GM12892 (cell line): Measurements from ENCODE around the gene ERBB2.
"Not testable (repeated sequence)": the region's sequence is repeated elsewhere in the genome, so short reads cannot be mapped to it uniquely, and the experiment has no call there.

Source experiments
- DNase-seq: peaks from one replicate; pipeline ENCODE4 v3.0.0; 2011; ENCODE audit not compliant: insufficient read length
- FAIRE-seq: peaks from 2 replicates; lab custom pipeline; 2011; peaks lifted over from hg19 to GRCh38; lab: Jason Lieb, UNC
- POLR2A ChIP-seq: IDR thresholded peaks from 2 replicates; pipeline ENCODE4 v1.6.1; 2011; ENCODE audit warnings: low read depth, low read length, control low read depth
- POLR2AphosphoS5 ChIP-seq: IDR thresholded peaks from 2 replicates; pipeline ENCODE4 v1.6.1; 2011; ENCODE audit warnings: low read depth, low read length, control low read depth
- TAF1 ChIP-seq: IDR thresholded peaks from 2 replicates; pipeline ENCODE4 v1.6.1; 2011; ENCODE audit warnings: low read depth, mild to moderate bottlenecking, control low read depth, low read length, borderline replicate concordance

The ERBB2 gene

DNA sequence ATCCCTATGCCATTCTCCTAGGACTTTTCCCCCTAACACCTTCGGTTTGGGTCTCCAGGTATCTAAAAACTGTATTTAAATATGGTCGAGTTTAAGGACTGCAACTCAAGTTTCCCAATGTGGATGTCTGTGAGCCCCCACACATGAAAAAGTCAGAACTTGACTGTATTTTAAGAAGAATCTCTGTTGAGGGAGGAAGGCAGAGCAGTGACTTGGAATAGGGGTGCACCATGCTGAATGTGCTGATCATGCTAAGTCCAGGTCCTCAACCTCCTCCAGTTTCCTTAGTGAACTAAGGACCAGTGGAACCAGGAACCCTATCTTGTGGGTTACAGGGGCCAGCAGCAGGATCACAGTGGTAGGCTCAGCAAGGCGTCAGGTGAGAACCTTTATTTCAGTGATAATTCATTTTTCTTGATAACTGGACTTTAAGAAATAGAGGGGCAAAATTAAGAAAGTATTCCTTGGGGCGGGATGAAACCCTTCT lies 57.4 kb downstream of the ERBB2 start:
- no peak for FAIRE-seq
- TF ChIP-seq POLR2A (no peak), POLR2AphosphoS5 (no peak; the same call in 1 of the 2 replicates), TAF1 (no peak)
- DNase-seq = no peak

DNA sequence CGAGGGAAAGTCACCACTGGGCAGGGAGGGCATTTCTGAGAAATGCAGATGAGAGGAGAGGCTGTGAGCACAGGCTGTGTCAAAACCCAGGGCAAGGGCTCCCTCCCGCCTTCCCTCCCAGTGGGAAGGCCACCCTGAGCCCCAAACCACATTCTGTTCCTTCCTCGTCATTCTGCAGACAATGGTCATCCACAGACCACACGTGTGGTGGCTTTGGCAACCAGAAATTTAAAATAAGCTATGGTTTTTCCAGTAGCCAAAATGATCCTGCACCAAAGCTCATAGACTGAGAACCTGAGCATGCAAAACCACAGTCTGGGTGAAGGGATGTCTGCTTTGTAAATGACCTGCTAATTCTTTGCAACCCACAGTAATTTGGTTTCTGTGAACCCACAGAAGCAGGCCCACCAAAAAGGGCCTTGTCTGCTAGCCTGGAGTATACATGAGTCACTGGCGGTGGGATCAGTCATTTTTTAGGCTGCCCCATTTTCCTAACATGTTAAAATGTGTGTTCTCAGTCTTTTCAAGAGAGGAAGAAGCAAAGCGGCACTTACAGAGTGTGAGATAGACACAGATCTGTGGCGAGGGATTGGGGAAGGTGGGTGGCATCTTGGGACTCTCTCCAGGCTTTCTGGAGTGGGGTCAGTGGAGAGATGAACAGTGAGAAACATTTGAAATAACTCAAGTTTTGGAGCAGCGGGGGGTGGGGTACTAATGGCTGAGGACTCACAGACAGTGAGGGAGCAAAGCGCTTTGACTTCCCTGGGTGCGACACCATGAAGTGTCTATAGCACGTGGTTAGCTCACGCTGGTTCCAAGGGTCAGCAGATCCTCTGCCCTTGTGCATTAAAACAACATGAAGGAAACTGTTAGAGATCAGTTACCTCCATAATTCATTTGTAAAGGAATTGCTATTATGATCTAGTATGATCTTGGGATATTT lies 58.3 kb downstream of the ERBB2 start:
- no peak for DNase-seq
- peak; percentile 91 for FAIRE-seq
- peak; percentile 66; the same call in 1 of the 2 replicates for TF ChIP-seq POLR2AphosphoS5
- peak; percentile 42; the same call in 1 of the 2 replicates for TF ChIP-seq POLR2A
- TF ChIP-seq TAF1 = no peak

DNA sequence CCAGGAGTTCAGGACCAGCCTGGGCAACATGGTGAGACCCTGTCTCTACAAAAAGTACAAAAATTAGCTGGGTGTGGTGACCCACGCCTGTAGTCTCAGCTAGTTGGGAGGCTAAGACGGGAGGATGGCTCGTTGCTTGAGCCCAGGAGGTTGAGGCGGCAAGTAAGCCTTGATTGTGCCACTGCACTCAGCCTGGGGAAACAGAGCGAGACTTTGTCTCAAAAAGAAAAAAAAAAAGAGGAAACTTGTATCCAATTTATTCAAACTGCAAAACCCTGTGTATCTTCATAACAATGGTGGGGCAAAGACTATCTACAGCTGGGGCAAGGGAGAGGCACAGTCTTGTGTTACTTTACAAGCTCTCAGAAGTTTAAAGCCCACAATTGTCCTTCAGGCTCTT lies 59.3 kb downstream of the ERBB2 start:
- FAIRE-seq = peak; percentile 77
- DNase-seq = no peak
- TF ChIP-seq POLR2AphosphoS5 (no peak), TAF1 (no peak), POLR2A (no peak; the same call in 1 of the 2 replicates)

DNA sequence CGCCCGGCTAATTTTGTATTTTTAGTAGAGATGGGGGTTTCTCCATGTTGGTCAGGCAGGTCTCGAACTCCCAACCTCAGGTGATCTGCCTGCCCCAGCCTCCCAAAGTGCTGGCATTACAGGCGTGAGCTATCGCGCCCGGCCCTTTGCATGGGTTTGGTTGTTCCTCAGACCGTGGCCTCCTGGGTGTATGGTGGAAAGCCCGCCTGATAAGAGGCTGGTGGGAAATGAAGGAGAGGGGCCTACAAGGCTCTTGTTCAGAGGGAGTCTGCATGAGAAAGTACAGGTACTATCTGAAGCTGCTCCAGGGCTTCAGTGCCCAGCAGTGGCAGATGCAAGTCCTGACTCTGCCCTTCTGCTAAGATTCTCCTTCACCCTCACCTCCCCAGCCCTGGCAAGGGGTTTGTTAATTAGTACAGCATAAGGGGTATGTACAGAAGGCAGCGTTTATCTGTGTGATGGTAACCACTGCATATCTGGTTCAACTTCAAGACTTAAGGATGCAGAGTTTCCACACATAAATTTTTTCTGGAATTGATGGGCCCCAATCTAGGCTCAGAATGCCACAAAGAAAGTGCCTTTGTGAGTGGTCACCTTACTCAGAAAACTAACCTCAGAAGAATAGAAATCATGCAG lies 62.1 kb downstream of the ERBB2 start:
- FAIRE-seq = peak; percentile 57
- DNase-seq = no peak
- TF ChIP-seq POLR2A = no peak
- no peak for TF ChIP-seq TAF1
- TF ChIP-seq POLR2AphosphoS5 = no peak

DNA sequence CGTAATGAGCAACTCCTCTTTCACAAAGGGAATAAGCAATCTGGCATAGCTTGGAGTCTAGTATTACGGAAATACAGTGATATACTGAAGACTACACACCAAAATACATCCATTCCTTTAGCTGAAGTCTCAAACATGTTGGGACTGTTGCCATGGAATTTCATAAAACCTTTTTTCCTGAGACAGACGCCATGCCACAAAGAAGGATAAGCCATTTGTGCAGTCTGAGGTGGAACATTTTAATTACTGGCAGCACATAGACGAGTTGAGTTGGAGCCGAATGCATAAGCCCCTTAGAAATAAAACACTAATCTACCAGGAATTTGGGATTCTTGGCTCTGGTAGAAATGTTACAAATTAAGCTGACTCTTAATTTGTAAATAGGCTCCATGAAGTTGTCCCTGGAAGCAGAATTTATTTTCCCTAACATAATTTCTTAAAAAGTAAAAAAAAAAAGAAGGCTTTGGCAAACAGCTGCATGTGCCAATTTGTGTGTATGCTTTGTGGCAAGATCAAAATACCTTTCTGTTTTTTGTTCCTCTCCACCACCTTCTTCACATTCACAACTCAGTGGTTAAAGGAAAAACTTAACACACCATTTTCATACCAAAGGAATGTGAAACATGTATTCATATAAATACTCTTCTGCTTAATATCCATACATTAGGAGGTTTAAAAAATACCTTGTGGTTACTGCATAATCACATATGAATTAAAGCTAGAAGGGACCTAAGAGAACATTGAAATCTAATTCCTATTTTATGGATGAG lies 63.4 kb downstream of the ERBB2 start:
- no peak for DNase-seq

DNA sequence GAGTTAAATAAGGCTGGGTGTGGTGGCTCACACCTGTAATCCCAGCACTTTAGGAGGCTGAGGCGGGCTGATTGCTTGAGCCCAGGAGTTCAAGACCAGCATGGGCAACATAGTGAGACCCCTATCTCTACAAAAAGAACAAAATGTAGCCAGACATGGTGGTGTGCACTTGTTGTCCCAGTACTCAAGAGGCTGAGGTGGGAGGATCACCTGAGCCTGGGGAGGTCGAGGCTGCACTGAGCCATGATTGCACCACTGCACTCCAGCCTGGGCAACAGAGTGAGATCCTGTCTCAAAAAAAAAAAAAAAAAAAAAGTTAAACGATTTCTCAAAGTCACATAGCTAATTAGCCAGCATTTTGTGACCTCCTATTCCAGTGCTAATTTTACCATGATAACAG lies 64.3 kb downstream of the ERBB2 start:
- FAIRE-seq = not testable (repeated sequence)

More for the DNA sequence above, 63.4 kb downstream of the ERBB2 start:
- no peak for FAIRE-seq
- TF ChIP-seq POLR2AphosphoS5 (0 out of 2 replicates have a peak, but pooled peaks have one; percentile 16), POLR2A (no peak)

DNA sequence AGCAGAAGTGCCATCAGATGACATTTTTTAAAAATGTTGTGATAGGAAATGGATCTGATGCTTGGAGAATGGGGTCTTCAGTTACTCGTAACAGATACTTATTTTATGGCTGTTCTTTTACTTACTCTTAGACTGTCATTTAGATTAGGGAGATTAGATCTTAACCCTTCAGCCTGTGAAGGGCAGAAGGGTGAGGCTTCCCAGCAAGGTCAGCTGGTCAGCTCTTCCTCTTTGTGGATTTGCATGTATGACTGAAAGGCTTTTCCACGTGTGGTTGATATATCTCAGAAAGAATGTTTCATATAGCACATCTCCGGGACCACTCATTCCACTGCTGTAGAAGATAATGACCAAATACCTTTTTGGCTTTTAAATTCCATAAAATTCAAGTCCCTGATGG lies 65.3 kb downstream of the ERBB2 start:
- TF ChIP-seq POLR2AphosphoS5 = no peak
- no peak for TF ChIP-seq TAF1
- no peak for TF ChIP-seq POLR2A
- no peak for FAIRE-seq
- no peak for DNase-seq

More for the DNA sequence above, 64.3 kb downstream of the ERBB2 start:
- not testable (repeated sequence) for DNase-seq

DNA sequence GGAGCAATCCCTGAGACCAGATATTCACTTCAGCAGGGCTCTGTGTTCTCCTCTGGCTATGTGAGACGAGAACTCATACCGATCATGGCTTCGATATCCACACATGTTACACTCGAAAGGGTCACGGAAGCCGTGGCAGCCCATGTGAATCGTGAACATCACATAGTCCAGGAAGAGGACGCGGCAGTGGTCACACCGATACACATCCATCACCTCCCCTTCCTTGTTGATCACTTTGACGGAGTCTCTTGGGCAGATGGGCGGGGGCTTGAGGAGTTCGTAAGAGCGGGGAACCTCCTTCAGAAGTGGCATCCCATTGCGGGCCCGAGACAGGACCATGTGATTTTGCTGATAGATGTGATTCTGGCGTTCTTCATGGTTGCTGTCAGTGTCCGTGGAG lies 65.9 kb downstream of the ERBB2 start:
- no peak for FAIRE-seq
- no peak for TF ChIP-seq POLR2A
- TF ChIP-seq TAF1 = no peak
- no peak for TF ChIP-seq POLR2AphosphoS5
- no peak for DNase-seq

DNA sequence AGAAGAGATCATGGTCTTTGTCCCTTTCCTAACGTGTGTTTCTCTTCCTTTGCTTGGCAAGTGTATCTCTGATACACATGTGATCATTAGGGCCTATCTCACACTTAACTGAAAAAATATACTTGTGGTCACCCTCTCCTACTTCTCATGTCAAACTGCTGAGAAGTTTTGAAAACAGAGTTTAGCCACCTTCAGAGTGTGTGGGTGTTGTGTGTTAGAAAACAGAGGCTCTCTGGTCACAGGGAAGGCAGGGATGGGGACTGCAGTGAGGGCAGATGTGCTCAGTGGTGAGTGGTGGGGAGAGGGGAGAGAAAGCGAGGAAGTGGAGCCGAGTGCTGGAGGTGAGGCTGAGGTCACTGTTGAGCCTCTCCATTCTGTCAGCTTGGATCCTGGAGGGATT lies 67.3 kb downstream of the ERBB2 start:
- TF ChIP-seq TAF1 (no peak), POLR2AphosphoS5 (peak; percentile 38; the same call in 1 of the 2 replicates), POLR2A (no peak)
- FAIRE-seq (peak; percentile 70), DNase-seq (no peak)

DNA sequence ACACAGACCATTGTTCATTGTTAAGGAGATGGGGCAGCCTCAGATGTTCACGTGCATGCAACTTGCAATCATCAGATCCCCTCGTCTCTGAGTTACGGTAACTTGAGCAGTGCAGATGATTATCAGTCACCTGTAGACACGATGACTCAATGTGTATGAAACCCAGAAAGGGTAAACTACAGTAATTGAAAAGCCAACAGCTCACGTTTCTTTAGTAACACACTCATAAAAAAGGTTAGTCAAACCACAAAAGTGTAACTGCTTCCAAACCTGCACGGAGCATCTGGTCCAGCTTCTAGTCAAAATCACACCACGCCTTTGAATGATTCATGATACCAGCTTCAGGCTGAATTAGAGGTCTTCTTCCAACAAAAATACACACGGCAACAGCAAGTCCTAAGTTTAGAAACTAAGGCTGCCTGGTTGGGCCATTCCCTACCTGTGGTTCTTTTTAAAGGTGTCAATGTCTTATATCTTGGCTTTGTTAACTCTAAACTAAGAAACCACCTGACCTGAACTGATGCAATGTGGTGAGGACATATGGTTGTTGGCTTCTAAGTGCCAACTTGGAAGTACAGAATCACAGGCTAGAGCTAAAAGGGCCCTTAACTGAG lies 70.2 kb downstream of the ERBB2 start:
- FAIRE-seq (no peak), DNase-seq (no peak)
- no peak for TF ChIP-seq POLR2AphosphoS5
- no peak; the same call in 1 of the 2 replicates for TF ChIP-seq POLR2A
- no peak for TF ChIP-seq TAF1

DNA sequence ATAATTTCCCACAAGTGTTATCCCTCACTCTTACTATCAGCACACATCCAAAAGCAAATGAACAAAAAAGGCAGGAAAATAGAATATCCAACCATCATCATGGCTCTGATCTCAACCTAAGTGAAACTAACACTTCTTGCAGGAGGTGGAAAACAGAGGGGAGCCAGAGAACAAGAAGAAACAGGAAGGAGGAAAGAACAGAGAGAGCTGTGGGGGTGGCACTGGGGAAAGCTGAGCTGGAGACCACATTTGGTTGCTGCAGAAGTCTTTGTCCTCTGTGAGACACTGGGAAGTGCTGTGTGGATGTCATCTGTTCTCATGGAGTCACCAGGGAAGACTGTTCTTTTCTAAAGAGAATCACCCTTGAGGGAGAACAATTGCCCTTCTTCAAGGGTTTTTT lies 72.6 kb downstream of the ERBB2 start:
- TF ChIP-seq POLR2A (no peak), TAF1 (no peak), POLR2AphosphoS5 (no peak)
- DNase-seq = no peak
- no peak for FAIRE-seq
